CD8-positive, alpha-beta memory T cell (primary cell): Measurements from ENCODE around the gene RIN3. TPM values are rescaled to one million over a fixed set of nuclear protein-coding genes. Genes with fewer than 3 reads are reported as not detected.

Experiments
- CTCF ChIA-PET: fragments of 350-600 bp; sonication (Branson Sonifier 250); formaldehyde crosslinking; loops from one replicate; lab custom pipeline; 2021; ENCODE audit warnings: antibody characterized with exemption; lab: Charles Lee
- POLR2A ChIA-PET: fragments of 350-600 bp; sonication (Branson Sonifier 250); formaldehyde crosslinking; loops from one replicate; lab custom pipeline; 2021; ENCODE audit warnings: antibody characterized with exemption; lab: Charles Lee
- DNase-seq, 5 donors: peaks; one replicate each; pipeline versions ENCODE4 v3.0.0 to v3.0.0-alpha.2; 2020 to 2022; ENCODE audit warnings: mixed read lengths in 1 of 5
- H3K27ac ChIP-seq: one replicate; pipeline ENCODE4 v1.7.0; 2013; ENCODE audit warnings: low read depth, mild to moderate bottlenecking, low read length, moderate library complexity
- H3K27me3 ChIP-seq: 2 replicates; pipeline ENCODE4 v1.7.0; 2013; ENCODE audit warnings: low read length, mild to moderate bottlenecking; ENCODE audit not compliant: insufficient read depth, poor library complexity, severe bottlenecking
- H3K36me3 ChIP-seq: 2 replicates; pipeline ENCODE4 v1.7.0; 2013; ENCODE audit warnings: mild to moderate bottlenecking, low read length, moderate library complexity; ENCODE audit not compliant: insufficient read depth
- H3K4me1 ChIP-seq: 2 replicates; pipeline ENCODE4 v1.7.0; 2013; ENCODE audit warnings: mild to moderate bottlenecking, low read length, moderate library complexity; ENCODE audit not compliant: insufficient read depth
- H3K4me3 ChIP-seq: 2 replicates; pipeline ENCODE4 v1.7.0; 2013; ENCODE audit warnings: mild to moderate bottlenecking, low read length
- H3K9me3 ChIP-seq: 2 replicates; pipeline ENCODE4 v1.7.0; 2013; ENCODE audit warnings: mild to moderate bottlenecking, low read length
- H3K27ac Mint-ChIP-seq, 8 donors: one replicate each; pipeline ENCODE4 v1.8.0; 2020 to 2021; ENCODE audit warnings: mixed read lengths in 8 of 8, mild to moderate bottlenecking in 6 of 8, inconsistent platforms in 3 of 8, moderate library complexity in 3 of 8
- H3K27me3 Mint-ChIP-seq, 2 donors: one replicate each; pipeline ENCODE4 v1.8.0; 2020 to 2021; ENCODE audit warnings: mixed read lengths in 2 of 2, mild to moderate bottlenecking in 1 of 2, moderate library complexity in 1 of 2
- H3K36me3 Mint-ChIP-seq, 3 donors: one replicate each; pipeline ENCODE4 v1.8.0; 2020 to 2021; ENCODE audit warnings: mixed read lengths in 3 of 3, inconsistent platforms in 1 of 3, mild to moderate bottlenecking in 1 of 3
- H3K4me1 Mint-ChIP-seq, 3 donors: one replicate each; pipeline ENCODE4 v1.8.0; 2020 to 2021; ENCODE audit warnings: mixed read lengths in 3 of 3, inconsistent platforms in 1 of 3, mild to moderate bottlenecking in 1 of 3
- H3K4me3 Mint-ChIP-seq, 7 donors: one replicate each; pipeline ENCODE4 v1.8.0; 2020 to 2021; ENCODE audit warnings: mixed read lengths in 7 of 7, mild to moderate bottlenecking in 6 of 7, moderate library complexity in 4 of 7, inconsistent platforms in 2 of 7
- H3K9me3 Mint-ChIP-seq, 5 donors: one replicate each; pipeline ENCODE4 v1.8.0; 2020 to 2022; ENCODE audit warnings: mixed read lengths in 5 of 5, mild to moderate bottlenecking in 3 of 5, moderate library complexity in 2 of 5, inconsistent platforms in 1 of 5
- polyA plus RNA-seq: library from polyadenylated mRNA; unstranded; fragments of 300-500 nt; fragmentation: Illumina TruSeq; gene quantifications from one replicate; pipeline ENCODE4 v1.2.3, GENCODE V29; 2021
- total RNA-seq, 2 experiments: library from RNA; stranded (reverse); gene quantifications; one replicate each; pipeline ENCODE4 v1.2.3, GENCODE V29; 2021

Gene RIN3
- total and polyA plus RNA-seq, 3 experiments from 2014 or later: 31.9 to 47.4 (median 46.0) TPM

DNA sequence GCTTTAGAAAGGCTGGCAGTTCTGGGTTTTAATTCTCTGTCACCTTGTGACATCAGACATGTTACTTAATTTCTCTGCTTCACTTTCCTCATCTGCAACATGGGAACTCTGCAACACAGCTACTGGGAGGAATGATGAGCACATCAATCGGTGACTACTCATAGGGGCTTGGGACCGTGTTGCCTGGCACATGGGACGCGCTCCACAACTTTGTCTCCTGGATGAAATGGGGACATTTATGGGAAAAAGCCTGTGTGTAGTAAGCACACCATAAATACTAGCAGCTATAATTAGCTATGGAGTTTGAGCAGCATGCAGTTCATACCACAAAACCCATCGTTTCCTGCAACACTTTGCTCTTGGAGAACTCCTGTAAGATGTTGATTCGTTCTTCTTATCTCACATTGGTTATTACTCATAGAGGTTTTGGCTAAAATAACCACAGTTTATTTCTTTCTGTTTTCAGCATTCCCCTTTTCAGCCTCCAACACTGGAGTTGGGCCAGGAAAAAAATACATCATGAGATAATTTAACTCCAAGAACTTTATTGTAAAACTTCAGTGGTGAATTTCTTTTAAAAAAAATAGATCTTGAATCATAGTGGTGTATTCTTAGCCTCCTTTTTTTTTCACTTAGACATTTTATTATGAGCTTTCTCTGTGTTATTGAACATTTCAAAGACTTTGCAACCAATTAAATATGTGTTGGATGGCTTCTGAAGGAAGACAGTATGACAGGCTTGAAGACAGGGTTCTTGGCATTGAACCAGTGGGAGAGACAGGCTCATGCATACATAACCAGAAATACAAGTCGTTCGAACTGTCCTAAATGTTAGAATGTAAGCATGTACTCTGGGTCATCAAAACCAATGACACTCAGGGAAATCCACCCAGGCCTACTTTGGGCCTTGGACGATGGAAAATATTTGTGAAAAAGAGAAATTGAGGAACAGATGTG is 72.7 kb downstream of the RIN3 start:
- POLR2A ChIA-PET: interaction anchor here (0.9 to 2.9 kb wide), 6 partner anchors 9 to 464 kb away, joined by 4 to 21 read pairs (median 6); partner anchors contain the start of gene CPSF2
- Histone ChIP-seq H3K4me1 (peaks cover 99% of the 10 kb centered on the region), H3K27me3 (no peaks in the 10 kb centered on the region), H3K27ac (peak overlapping the region; percentile 60), H3K4me3 (peak overlapping the region; percentile 55), H3K36me3 (no peaks in the 10 kb centered on the region), H3K9me3 (no peaks in the 10 kb centered on the region)
- H3K4me1 Mint-ChIP-seq: peaks cover 96 to 100% (median 100%) of the 10 kb centered on the region in 3 donors
- peaks cover 7 to 13% (median 12%) of the 10 kb centered on the region in 3 donors for H3K36me3 Mint-ChIP-seq
- peaks cover 0 to 2% (median 0%) of the 10 kb centered on the region in 5 donors for H3K9me3 Mint-ChIP-seq
- CTCF ChIA-PET: interaction anchor here (0.7 to 2.7 kb wide), 14 partner anchors 9 to 126 kb away, joined by 3 to 8 read pairs (median 4); no protein-coding TSS in a partner anchor
- H3K27me3 Mint-ChIP-seq: no peaks in the 10 kb centered on the region
- peak overlapping the region; percentile 77 to 99 (median 90) for H3K27ac Mint-ChIP-seq
- DNase-seq: peak in 3 of 5 donors; percentile 68 to 78 (median 72)
- H3K4me3 Mint-ChIP-seq: peak overlapping the region; percentile 48 to 86 (median 73)

GRCh38 chr14:92586963-92587699 is 73.5 kb downstream of the RIN3 start:
- H3K4me1 ChIP-seq: peaks cover 97% of the 10 kb centered on the region
- Mint-ChIP-seq H3K9me3 (peaks cover 0 to 7% (median 2%) of the 10 kb centered on the region in 5 donors), H3K4me3 (peak overlapping the region; percentile 48 to 86 (median 73)), H3K27ac (peak overlapping the region; percentile 77 to 99 (median 90)), H3K27me3 (no peaks in the 10 kb centered on the region), H3K4me1 (peaks cover 93 to 98% (median 98%) of the 10 kb centered on the region in 3 donors), H3K36me3 (peaks cover 9 to 18% (median 18%) of the 10 kb centered on the region in 3 donors)
- peak in 1 of 5 donors; percentile 27 for DNase-seq
- peak overlapping the region; percentile 55 for H3K4me3 ChIP-seq
- H3K27ac ChIP-seq: peak overlapping the region; percentile 60
- H3K9me3 ChIP-seq: no peaks in the 10 kb centered on the region
- ChIA-PET POLR2A (interaction anchor here (0.7 to 2.9 kb wide), 5 partner anchors 10 to 465 kb away, joined by 3 to 21 read pairs (median 8); partner anchors contain the start of genes CPSF2 and NDUFB1), CTCF (interaction anchor here (1.1 to 2.7 kb wide), 11 partner anchors 8 to 127 kb away, joined by 3 to 8 read pairs (median 4); no protein-coding TSS in a partner anchor)
- no peaks in the 10 kb centered on the region for H3K36me3 ChIP-seq
- H3K27me3 ChIP-seq: no peaks in the 10 kb centered on the region

DNA sequence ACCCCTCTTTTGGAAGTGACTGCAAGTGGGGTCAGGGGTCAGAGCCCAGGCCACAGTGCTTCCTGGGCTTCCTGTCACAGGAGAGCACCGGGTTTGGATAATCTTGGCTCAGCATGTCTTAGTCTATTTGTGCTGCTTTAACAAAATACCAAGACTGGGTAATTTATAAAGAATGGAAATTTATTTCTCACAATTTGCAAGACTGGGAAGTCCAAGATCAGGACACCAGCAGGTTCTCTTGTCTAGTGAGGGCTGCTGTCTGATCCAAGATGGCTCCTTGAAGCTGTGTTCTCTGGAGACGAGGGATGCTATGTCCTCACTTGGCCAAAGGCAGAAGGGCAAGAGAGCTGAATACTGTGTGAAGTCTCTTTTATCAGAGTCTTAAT is 74.1 kb downstream of the RIN3 start:
- no peaks in the 10 kb centered on the region for H3K27me3 ChIP-seq
- H3K36me3 Mint-ChIP-seq: peaks cover 9 to 18% (median 15%) of the 10 kb centered on the region in 3 donors
- no peaks in the 10 kb centered on the region for H3K27me3 Mint-ChIP-seq

DNA sequence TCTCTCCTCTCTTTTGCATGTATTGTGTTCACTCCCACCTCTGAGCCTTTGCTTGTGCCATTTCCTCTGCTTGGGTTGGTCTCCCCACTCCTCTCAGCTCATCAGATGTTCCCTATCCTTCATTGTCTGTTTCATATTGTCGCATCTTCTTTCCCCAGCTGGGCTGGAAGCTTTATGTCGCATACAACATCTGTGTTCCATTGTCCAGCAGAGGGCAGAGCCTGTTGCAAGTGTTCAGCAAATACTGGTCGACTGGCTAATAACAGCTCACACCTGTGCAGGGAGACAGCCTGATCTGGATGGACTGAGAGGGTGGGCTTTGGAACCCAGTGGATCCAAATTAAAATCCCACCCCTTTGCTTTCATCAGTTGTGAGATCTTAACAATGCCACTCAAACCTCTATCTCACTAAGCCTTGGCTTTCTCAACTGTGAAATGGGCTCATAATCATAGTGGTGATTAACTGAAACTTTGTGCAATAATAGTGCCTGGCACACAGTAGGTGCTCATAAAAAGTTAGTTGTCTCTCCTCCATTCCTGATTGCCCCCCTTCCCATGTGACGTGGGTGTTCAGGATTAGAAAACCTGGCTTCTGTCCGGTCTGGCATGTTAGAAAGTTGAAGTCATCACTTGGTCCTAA is 75.8 kb downstream of the RIN3 start:
- CTCF ChIA-PET: interaction anchor here (0.7 to 2.1 kb wide), 10 partner anchors 11 to 263 kb away, joined by 3 to 6 read pairs (median 3); no protein-coding TSS in a partner anchor
- H3K36me3 Mint-ChIP-seq: peaks cover 9 to 18% (median 12%) of the 10 kb centered on the region in 3 donors

More for the DNA sequence above, 74.1 kb downstream of the RIN3 start:
- H3K4me3 ChIP-seq: no peak overlapping the region
- ChIA-PET POLR2A (interaction anchor here (0.7 kb wide), 1 partner anchor 466 kb away, joined by 3 read pairs; the partner anchor contains the start of genes CPSF2 and NDUFB1), CTCF (interaction anchor here (1.1 to 2.1 kb wide), 8 partner anchors 15 to 128 kb away, joined by 3 to 7 read pairs (median 4); no protein-coding TSS in a partner anchor)
- no peak overlapping the region for H3K27ac ChIP-seq
- H3K36me3 ChIP-seq: no peaks in the 10 kb centered on the region
- H3K4me1 ChIP-seq: peaks cover 91% of the 10 kb centered on the region
- DNase-seq: no peak
- H3K9me3 Mint-ChIP-seq: peaks cover 0 to 7% (median 2%) of the 10 kb centered on the region in 5 donors
- H3K4me3 Mint-ChIP-seq: peak overlapping the region in 6 of 7 donors; percentile 20 to 86 (median 74)
- no peaks in the 10 kb centered on the region for H3K9me3 ChIP-seq
- peaks cover 88 to 93% (median 92%) of the 10 kb centered on the region in 3 donors for H3K4me1 Mint-ChIP-seq
- peak overlapping the region; percentile 77 to 99 (median 90) for H3K27ac Mint-ChIP-seq

DNA sequence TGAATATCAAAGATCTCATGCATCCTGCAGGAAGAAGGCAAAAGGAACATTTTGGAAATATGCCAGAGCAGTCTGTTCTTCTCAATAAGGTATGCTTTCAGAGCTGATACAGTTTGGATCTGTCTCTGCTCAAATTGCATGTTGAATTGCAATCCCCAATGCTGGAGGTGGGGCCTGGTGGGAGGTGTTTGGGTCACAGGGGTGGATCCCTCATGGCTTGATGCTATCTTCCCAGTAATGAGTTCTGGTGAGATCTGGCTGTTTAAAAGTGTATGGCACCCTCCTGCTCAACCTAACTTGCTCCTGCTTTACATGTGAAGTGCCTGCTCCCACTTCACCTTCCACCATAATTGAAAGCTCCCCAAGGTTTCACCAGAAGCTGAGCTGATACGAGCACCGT is 76.6 kb downstream of the RIN3 start:
- Histone ChIP-seq H3K4me3 (no peak overlapping the region), H3K9me3 (no peaks in the 10 kb centered on the region), H3K27me3 (no peaks in the 10 kb centered on the region), H3K4me1 (peaks cover 66% of the 10 kb centered on the region), H3K27ac (no peak overlapping the region), H3K36me3 (no peaks in the 10 kb centered on the region)
- Mint-ChIP-seq H3K4me1 (peaks cover 64 to 76% (median 68%) of the 10 kb centered on the region in 3 donors), H3K27me3 (no peaks in the 10 kb centered on the region), H3K4me3 (no peak overlapping the region), H3K36me3 (peaks cover 9 to 26% (median 12%) of the 10 kb centered on the region in 3 donors), H3K27ac (peak overlapping the region in 5 of 8 donors; percentile 24 to 38 (median 30)), H3K9me3 (peaks cover 0 to 7% (median 2%) of the 10 kb centered on the region in 5 donors)
- POLR2A ChIA-PET: no interaction called here
- DNase-seq: no peak
- CTCF ChIA-PET: interaction anchor here (0.7 to 1.5 kb wide), 2 partner anchors 13 to 90 kb away, joined by 3 to 5 read pairs; no protein-coding TSS in a partner anchor

More for the DNA sequence above, 75.8 kb downstream of the RIN3 start:
- Histone ChIP-seq H3K36me3 (no peaks in the 10 kb centered on the region), H3K9me3 (no peaks in the 10 kb centered on the region), H3K27ac (no peak overlapping the region), H3K27me3 (no peaks in the 10 kb centered on the region), H3K4me1 (peaks cover 75% of the 10 kb centered on the region), H3K4me3 (no peak overlapping the region)
- Mint-ChIP-seq H3K4me1 (peaks cover 73 to 79% (median 76%) of the 10 kb centered on the region in 3 donors), H3K27ac (peak overlapping the region; percentile 8 to 64 (median 50)), H3K4me3 (peak overlapping the region in 4 of 7 donors; percentile 4 to 50 (median 40)), H3K9me3 (peaks cover 0 to 7% (median 2%) of the 10 kb centered on the region in 5 donors), H3K27me3 (no peaks in the 10 kb centered on the region)
- no peak for DNase-seq
- POLR2A ChIA-PET: no interaction called here

DNA sequence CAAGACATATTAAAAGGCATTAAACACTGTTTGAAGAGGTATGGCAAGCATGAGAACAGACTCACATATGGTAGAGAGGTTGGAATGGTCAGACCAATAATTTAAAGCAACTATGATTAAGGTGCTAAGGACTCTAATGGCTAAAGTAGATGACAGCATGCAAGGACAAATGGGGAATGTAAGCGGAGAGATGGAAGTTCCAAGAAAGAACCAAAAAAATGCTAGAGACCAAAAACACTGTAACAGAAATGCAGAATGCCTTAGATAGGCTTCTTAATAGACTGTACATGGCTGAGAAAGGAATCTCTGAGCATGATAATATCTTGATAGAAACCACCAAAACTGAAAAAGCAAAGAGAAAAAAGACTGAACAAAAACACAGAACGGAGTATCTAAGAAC is 77.4 kb downstream of the RIN3 start:
- Histone ChIP-seq H3K4me3 (no peak overlapping the region), H3K27me3 (no peaks in the 10 kb centered on the region), H3K36me3 (no peaks in the 10 kb centered on the region), H3K4me1 (peaks cover 59% of the 10 kb centered on the region), H3K27ac (no peak overlapping the region), H3K9me3 (no peaks in the 10 kb centered on the region)
- no peak overlapping the region for H3K4me3 Mint-ChIP-seq
- H3K27ac Mint-ChIP-seq: peak overlapping the region in 5 of 8 donors; percentile 7 to 78 (median 38)
- H3K9me3 Mint-ChIP-seq: peaks cover 0 to 7% (median 2%) of the 10 kb centered on the region in 5 donors
- H3K27me3 Mint-ChIP-seq: no peaks in the 10 kb centered on the region
- no peak for DNase-seq
- peaks cover 9 to 29% (median 12%) of the 10 kb centered on the region in 3 donors for H3K36me3 Mint-ChIP-seq
- POLR2A ChIA-PET: no interaction called here
- CTCF ChIA-PET: no interaction called here
- H3K4me1 Mint-ChIP-seq: peaks cover 57 to 71% (median 60%) of the 10 kb centered on the region in 3 donors

DNA sequence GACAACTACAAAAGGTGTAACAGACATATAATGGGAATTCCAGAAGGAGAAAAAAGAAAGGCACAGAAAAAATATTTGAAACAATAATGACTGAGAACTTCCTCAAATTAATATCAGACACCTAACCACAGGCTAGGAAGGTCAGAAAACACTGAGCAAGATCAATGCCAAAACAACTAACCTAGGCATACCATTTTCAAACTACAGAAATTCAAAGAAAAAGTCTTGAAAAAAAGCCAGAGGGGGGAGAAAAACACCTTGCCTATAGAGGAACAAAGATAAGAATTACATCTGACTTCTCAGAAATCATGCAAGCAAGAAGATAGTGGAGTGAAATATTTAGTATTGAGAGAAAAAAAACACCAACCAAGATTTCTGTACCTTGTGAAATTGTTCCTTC is 77.8 kb downstream of the RIN3 start:
- ChIA-PET POLR2A (no interaction called here), CTCF (no interaction called here)
- H3K4me1 Mint-ChIP-seq: peaks cover 54 to 68% (median 56%) of the 10 kb centered on the region in 3 donors
- Histone ChIP-seq H3K4me1 (peaks cover 56% of the 10 kb centered on the region), H3K27ac (no peak overlapping the region), H3K36me3 (no peaks in the 10 kb centered on the region), H3K27me3 (no peaks in the 10 kb centered on the region), H3K4me3 (no peak overlapping the region), H3K9me3 (no peaks in the 10 kb centered on the region)
- H3K36me3 Mint-ChIP-seq: peaks cover 9 to 31% (median 12%) of the 10 kb centered on the region in 3 donors
- DNase-seq: no peak
- H3K27me3 Mint-ChIP-seq: no peaks in the 10 kb centered on the region
- H3K9me3 Mint-ChIP-seq: peaks cover 0 to 7% (median 2%) of the 10 kb centered on the region in 5 donors
- peak overlapping the region in 5 of 8 donors; percentile 3 to 78 (median 38) for H3K27ac Mint-ChIP-seq
- H3K4me3 Mint-ChIP-seq: no peak overlapping the region
